ENCODE data around the gene PDZRN3.

PDZRN3 gene

GRCh38 chr3:73401059-73401458 lies 223.7 kb downstream of the PDZRN3 start:
- TF ChIP-seq ZFX (IDR thresholded peaks at IDR 0.05) (no peak), CTCF (conservative IDR thresholded peaks at IDR 0.05) (no peak)
- no peak overlapping the region for H3K27ac ChIP-seq

- H3K27ac ChIP-seq, result no peak overlapping the region
- TF ChIP-seq CTCF (conservative IDR thresholded peaks at IDR 0.05) (no peak), ZFX (IDR thresholded peaks at IDR 0.05) (no peak)
These were observed 225.0 kb downstream of the PDZRN3 start for GRCh38 chr3:73399666-73400253.

- TF ChIP-seq ZFX (IDR thresholded peaks at IDR 0.05), result no peak
- no peak for TF ChIP-seq CTCF (conservative IDR thresholded peaks at IDR 0.05)
- H3K27ac ChIP-seq, result no peak overlapping the region
These were observed 225.6 kb downstream of the PDZRN3 start for GRCh38 chr3:73399106-73399505.

- H3K27ac ChIP-seq, result no peak overlapping the region
- TF ChIP-seq CTCF (conservative IDR thresholded peaks at IDR 0.05) (no peak), ZFX (IDR thresholded peaks at IDR 0.05) (no peak)
These were observed 226.7 kb downstream of the PDZRN3 start for GRCh38 chr3:73398084-73398483.

GRCh38 chr3:73394240-73394639 lies 230.5 kb downstream of the PDZRN3 start:
- TF ChIP-seq CTCF (conservative IDR thresholded peaks at IDR 0.05), result no peak
- TF ChIP-seq ZFX (IDR thresholded peaks at IDR 0.05), result no peak

GRCh38 chr3:73393005-73393404 lies 231.7 kb downstream of the PDZRN3 start:
- no peak for TF ChIP-seq ZFX (IDR thresholded peaks at IDR 0.05)
- TF ChIP-seq CTCF (conservative IDR thresholded peaks at IDR 0.05), result no peak

More at GRCh38 chr3:73394240-73394639, 230.5 kb downstream of the PDZRN3 start:
- no peak overlapping the region for H3K27ac ChIP-seq

GRCh38 chr3:73391984-73392383 lies 232.8 kb downstream of the PDZRN3 start:
- TF ChIP-seq CTCF (conservative IDR thresholded peaks at IDR 0.05) (no peak), ZFX (IDR thresholded peaks at IDR 0.05) (no peak)

More at GRCh38 chr3:73393005-73393404, 231.7 kb downstream of the PDZRN3 start:
- no peak overlapping the region for H3K27ac ChIP-seq

More at GRCh38 chr3:73391984-73392383, 232.8 kb downstream of the PDZRN3 start:
- H3K27ac ChIP-seq, result no peak overlapping the region
